ENCODE data around the gene HERPUD1. TPM values are rescaled to one million over a fixed set of nuclear protein-coding genes. Genes with fewer than 3 reads are reported as not detected.
"Not testable (repeated sequence)": the region's sequence is repeated elsewhere in the genome, so short reads cannot be mapped to it uniquely, and the experiment has no call there.

The HERPUD1 gene
- polyA plus RNA-seq, 2 of the 4 experiments (the other 2 are of a cell fraction) = 65.8 to 140 TPM

DNA sequence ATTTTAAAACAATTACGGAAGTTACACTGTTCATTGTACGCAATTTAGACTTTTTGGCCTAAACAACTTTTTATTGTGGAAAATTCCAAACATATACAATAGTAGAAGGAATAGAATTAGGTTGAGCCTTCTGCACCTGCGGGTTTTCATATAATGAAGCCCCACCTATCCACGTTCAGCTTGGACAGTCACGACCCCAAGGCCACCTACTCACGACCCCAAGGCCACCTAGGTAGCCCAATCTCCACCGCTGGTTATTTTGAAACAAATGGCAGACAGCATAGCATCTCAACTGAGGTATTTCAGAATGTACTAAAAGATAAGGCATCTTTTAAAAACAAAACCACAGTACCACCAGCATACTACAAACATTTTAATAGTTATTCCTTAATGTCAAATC is 58.0 kb downstream of the HERPUD1 start:
- ChIA-PET POLR2A (interaction anchor here (0.9 kb wide), 1 partner anchor 143 kb away, joined by 3 read pairs; no protein-coding TSS in a partner anchor), CTCF (interaction anchor here (0.7 to 4.8 kb wide), 4 partner anchors 10 to 83 kb away, joined by 3 to 23 read pairs (median 3); no protein-coding TSS in a partner anchor)
- Histone ChIP-seq H3K4me1 (peaks cover 19% of the 10 kb centered on the region), H3K4me2 (peak overlapping the region; percentile 87), H3K27ac (peak overlapping the region; percentile 74 to 89), H3K4me3 (peak overlapping the region; percentile 56), H3K9me3 (no peaks in the 10 kb centered on the region)
- TF ChIP-seq NR3C1 (IDR thresholded peaks at IDR 0.05) (no peak), HOXB13 (CRISPR knock-in tag; IDR thresholded peaks at IDR 0.05; ENCODE audit: low read depth) (no peak), HOXA7 (CRISPR knock-in tag; IDR thresholded peaks at IDR 0.05) (no peak), ZSCAN20 (CRISPR knock-in tag; IDR thresholded peaks at IDR 0.05) (no peak), RNF2 (IDR thresholded peaks at IDR 0.05; ENCODE audit: borderline replicate concordance, low read depth) (no peak), CHD4 (IDR thresholded peaks at IDR 0.05; ENCODE audit: borderline replicate concordance) (no peak), FOSB (CRISPR knock-in tag; IDR thresholded peaks at IDR 0.05) (no peak), NPAS2 (CRISPR knock-in tag; IDR thresholded peaks at IDR 0.05; ENCODE audit: borderline replicate concordance) (no peak), FOXS1 (CRISPR knock-in tag; IDR thresholded peaks at IDR 0.05) (no peak), CBX8 (IDR thresholded peaks at IDR 0.05) (no peak), ZNF302 (CRISPR knock-in tag; IDR thresholded peaks at IDR 0.05) (no peak), TFCP2L1 (CRISPR knock-in tag; IDR thresholded peaks at IDR 0.05) (no peak), POLR2A (IDR thresholded peaks at IDR 0.05; ENCODE audit: low read length) (no peak), EHMT2 (IDR thresholded peaks at IDR 0.05; ENCODE audit: low read depth) (no peak), CHD2 (IDR thresholded peaks at IDR 0.05; ENCODE audit: low read length, partially characterized antibody) (no peak)
- TF ChIP-seq, protein P1, sequence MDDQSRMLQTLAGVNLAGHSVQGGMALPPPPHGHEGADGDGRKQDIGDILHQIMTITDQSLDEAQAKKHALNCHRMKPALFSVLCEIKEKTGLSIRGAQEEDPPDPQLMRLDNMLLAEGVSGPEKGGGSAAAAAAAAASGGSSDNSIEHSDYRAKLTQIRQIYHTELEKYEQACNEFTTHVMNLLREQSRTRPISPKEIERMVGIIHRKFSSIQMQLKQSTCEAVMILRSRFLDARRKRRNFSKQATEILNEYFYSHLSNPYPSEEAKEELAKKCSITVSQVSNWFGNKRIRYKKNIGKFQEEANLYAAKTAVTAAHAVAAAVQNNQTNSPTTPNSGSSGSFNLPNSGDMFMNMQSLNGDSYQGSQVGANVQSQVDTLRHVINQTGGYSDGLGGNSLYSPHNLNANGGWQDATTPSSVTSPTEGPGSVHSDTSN (IDR thresholded peaks at IDR 0.05) = no peak
- TF ChIP-seq, protein P2, sequence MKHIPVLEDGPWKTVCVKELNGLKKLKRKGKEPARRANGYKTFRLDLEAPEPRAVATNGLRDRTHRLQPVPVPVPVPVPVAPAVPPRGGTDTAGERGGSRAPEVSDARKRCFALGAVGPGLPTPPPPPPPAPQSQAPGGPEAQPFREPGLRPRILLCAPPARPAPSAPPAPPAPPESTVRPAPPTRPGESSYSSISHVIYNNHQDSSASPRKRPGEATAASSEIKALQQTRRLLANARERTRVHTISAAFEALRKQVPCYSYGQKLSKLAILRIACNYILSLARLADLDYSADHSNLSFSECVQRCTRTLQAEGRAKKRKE (CRISPR knock-in tag; IDR thresholded peaks at IDR 0.05; ENCODE audit: low read depth) = no peak
- WGBS (ENCODE audit: missing lambda C conversion rate) = 66% methylated on average over 7 of the region's 7 CpGs
- ATAC-seq (no peak), FAIRE-seq (no peak), DNase-seq (ENCODE audit: low read depth in 1 of 2, low spot score in 1 of 2) (no peak)

DNA sequence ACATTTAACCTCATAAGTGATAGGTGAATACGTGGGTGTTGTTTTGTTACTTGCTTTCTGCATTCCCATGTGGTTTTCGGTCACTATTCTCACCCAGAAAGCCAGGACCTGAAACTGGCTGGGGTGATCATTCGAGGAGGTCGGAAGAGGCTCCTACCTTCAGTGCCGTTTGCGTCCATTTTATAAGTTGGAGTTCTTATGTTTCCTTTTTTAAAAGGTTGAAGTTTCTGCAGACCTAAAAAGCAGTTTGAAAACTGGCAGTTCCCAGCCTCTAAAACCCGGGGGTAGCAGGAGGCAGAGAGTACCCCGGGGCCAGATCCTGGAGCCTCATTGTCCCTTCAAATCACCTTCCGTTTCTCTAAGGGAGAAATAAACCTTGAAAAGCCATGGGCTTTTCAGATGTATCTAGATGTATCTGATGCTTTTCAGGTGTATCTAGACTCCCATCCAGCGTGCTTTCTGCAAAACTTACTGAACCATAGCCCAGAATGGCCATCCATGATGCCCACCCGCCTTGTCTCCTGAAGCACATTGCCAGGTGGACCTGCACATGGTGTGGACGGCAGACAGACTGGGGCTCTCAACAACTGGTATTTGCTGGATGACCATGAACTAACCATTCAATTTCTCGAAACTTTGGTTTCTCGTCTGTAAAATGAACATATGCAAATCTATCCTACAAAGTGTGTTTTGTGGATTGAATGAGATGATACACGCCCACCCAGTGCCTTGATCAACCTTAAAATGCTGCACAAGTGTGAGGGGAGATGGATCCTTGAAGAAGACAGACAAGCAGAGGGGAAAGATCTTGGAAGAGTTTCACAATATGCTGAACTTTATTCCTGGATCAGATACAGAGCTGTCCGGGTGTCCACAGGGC is 58.7 kb downstream of the HERPUD1 start:
- no peak for DNase-seq (ENCODE audit: low read depth in 1 of 2, low spot score in 1 of 2)
- no peak overlapping the region for H3K27ac ChIP-seq
- H3K9me3 ChIP-seq = no peaks in the 10 kb centered on the region
- no peak for FAIRE-seq
- ATAC-seq = no peak
- ChIA-PET CTCF (interaction anchor here (1.0 kb wide), 1 partner anchor 48 kb away, joined by 3 read pairs; no protein-coding TSS in a partner anchor), POLR2A (interaction anchor here (0.7 kb wide), 1 partner anchor 13 kb away, joined by 7 read pairs; no protein-coding TSS in a partner anchor)
- TF ChIP-seq JUN (IDR thresholded peaks at IDR 0.05) (no peak), MAZ (IDR thresholded peaks at IDR 0.05; ENCODE audit: borderline replicate concordance, low read depth, low read length) (no peak), NR3C1 (IDR thresholded peaks at IDR 0.05) (no peak), POLR2A (IDR thresholded peaks at IDR 0.05; ENCODE audit: low read length) (no peak), TP53 (CRISPR knock-in tag; IDR thresholded peaks at IDR 0.05) (no peak), TFCP2L1 (CRISPR knock-in tag; IDR thresholded peaks at IDR 0.05) (no peak), CHD4 (IDR thresholded peaks at IDR 0.05; ENCODE audit: borderline replicate concordance) (no peak), RNF2 (IDR thresholded peaks at IDR 0.05; ENCODE audit: borderline replicate concordance, low read depth) (no peak), MAFK (IDR thresholded peaks at IDR 0.05; ENCODE audit: partially characterized antibody) (no peak)
- TF ChIP-seq, protein P3, sequence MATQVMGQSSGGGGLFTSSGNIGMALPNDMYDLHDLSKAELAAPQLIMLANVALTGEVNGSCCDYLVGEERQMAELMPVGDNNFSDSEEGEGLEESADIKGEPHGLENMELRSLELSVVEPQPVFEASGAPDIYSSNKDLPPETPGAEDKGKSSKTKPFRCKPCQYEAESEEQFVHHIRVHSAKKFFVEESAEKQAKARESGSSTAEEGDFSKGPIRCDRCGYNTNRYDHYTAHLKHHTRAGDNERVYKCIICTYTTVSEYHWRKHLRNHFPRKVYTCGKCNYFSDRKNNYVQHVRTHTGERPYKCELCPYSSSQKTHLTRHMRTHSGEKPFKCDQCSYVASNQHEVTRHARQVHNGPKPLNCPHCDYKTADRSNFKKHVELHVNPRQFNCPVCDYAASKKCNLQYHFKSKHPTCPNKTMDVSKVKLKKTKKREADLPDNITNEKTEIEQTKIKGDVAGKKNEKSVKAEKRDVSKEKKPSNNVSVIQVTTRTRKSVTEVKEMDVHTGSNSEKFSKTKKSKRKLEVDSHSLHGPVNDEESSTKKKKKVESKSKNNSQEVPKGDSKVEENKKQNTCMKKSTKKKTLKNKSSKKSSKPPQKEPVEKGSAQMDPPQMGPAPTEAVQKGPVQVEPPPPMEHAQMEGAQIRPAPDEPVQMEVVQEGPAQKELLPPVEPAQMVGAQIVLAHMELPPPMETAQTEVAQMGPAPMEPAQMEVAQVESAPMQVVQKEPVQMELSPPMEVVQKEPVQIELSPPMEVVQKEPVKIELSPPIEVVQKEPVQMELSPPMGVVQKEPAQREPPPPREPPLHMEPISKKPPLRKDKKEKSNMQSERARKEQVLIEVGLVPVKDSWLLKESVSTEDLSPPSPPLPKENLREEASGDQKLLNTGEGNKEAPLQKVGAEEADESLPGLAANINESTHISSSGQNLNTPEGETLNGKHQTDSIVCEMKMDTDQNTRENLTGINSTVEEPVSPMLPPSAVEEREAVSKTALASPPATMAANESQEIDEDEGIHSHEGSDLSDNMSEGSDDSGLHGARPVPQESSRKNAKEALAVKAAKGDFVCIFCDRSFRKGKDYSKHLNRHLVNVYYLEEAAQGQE (IDR thresholded peaks at IDR 0.05) = no peak
- TF ChIP-seq, protein P4, sequence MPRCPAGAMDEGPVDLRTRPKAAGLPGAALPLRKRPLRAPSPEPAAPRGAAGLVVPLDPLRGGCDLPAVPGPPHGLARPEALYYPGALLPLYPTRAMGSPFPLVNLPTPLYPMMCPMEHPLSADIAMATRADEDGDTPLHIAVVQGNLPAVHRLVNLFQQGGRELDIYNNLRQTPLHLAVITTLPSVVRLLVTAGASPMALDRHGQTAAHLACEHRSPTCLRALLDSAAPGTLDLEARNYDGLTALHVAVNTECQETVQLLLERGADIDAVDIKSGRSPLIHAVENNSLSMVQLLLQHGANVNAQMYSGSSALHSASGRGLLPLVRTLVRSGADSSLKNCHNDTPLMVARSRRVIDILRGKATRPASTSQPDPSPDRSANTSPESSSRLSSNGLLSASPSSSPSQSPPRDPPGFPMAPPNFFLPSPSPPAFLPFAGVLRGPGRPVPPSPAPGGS (IDR thresholded peaks at IDR 0.05) = no peak
- WGBS (ENCODE audit: missing lambda C conversion rate) = 92% methylated on average over 16 of the region's 16 CpGs
- H3K4me2 ChIP-seq = peak overlapping the region; percentile 87
- peaks cover 13% of the 10 kb centered on the region for H3K4me1 ChIP-seq
- H3K4me3 ChIP-seq = no peak overlapping the region

DNA sequence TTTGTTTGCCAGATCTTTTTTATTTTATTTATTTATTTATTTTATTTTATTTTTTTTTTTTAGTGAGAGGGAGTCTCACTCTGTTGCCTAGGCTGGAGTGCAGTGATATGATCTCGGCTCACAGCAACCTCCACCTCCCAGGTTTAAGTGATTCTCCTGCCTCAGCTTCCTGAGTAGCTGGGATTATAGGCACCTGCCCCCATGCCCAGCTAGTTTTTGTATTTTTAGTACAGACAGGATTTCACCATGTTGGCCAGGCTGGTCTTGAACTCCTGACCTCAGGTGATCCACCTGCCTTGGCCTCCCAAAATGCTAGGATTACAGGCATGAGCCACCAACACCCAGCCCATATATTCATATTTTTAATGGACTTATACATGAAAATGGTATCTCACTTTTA is 60.5 kb downstream of the HERPUD1 start:
- H3K4me3 ChIP-seq; FAIRE-seq; DNase-seq (ENCODE audit: low read depth in 1 of 2, low spot score in 1 of 2); H3K9me3 ChIP-seq; POLR2A ChIA-PET; H3K4me1 ChIP-seq; ATAC-seq; H3K27ac ChIP-seq; H3K4me2 ChIP-seq: not testable (repeated sequence)
- CTCF ChIA-PET = interaction anchor here (1.2 to 1.3 kb wide), 2 partner anchors 10 to 26 kb away, joined by 3 to 4 read pairs; no protein-coding TSS in a partner anchor
- WGBS (ENCODE audit: missing lambda C conversion rate) = 95% methylated on average over 1 of the region's 1 CpG
